Liver (tissue), 9 donors: ENCODE measurements around the gene MKNK1. TPM values are rescaled to one million over a fixed set of nuclear protein-coding genes. Genes with fewer than 3 reads are reported as not detected.

Source experiments
- DNase-seq: peaks from one replicate; pipeline ENCODE4 v3.0.0-alpha.2; 2017; ENCODE audit warnings: low spot score
- H3K27ac ChIP-seq, 2 donors: one replicate each; pipeline ENCODE4 v1.7.0; 2013; ENCODE audit warnings: inconsistent platforms in 2 of 2, low read length in 2 of 2, control low read depth in 1 of 2, low read depth in 1 of 2, mild to moderate bottlenecking in 1 of 2
- H3K27me3 ChIP-seq, 4 donors: one replicate each; pipeline versions ENCODE4 v1.6.1 to v1.7.0; 2013; ENCODE audit warnings: low read length in 3 of 4, inconsistent platforms in 1 of 4, mild to moderate bottlenecking in 1 of 4, moderate library complexity in 1 of 4; ENCODE audit not compliant: control insufficient read depth in 4 of 4, insufficient read depth in 4 of 4
- H3K36me3 ChIP-seq, 4 donors: one replicate each; pipeline versions ENCODE4 v1.6.1 to v1.7.0; 2013; ENCODE audit warnings: low read length in 3 of 4, mild to moderate bottlenecking in 3 of 4, low read depth in 1 of 4, moderate library complexity in 1 of 4; ENCODE audit not compliant: control insufficient read depth in 4 of 4, insufficient read depth in 3 of 4
- H3K4me1 ChIP-seq, 4 donors: one replicate each; pipeline versions ENCODE4 v1.6.1 to v1.7.0; 2013; ENCODE audit warnings: low read length in 3 of 4, mild to moderate bottlenecking in 3 of 4, moderate library complexity in 1 of 4; ENCODE audit not compliant: control insufficient read depth in 4 of 4, insufficient read depth in 4 of 4
- H3K4me3 ChIP-seq, 3 donors: one replicate each; pipeline versions ENCODE4 v1.6.1 to v1.7.0; 2013; ENCODE audit warnings: low read length in 3 of 3, control low read depth in 1 of 3, low read depth in 1 of 3, mild to moderate bottlenecking in 1 of 3
- H3K9ac ChIP-seq, 2 donors: one replicate each; pipeline ENCODE4 v1.7.0; 2013; ENCODE audit warnings: low read length in 2 of 2, mild to moderate bottlenecking in 2 of 2, moderate library complexity in 2 of 2, control low read depth in 1 of 2, low read depth in 1 of 2
- H3K9me3 ChIP-seq, 4 donors: one replicate each; pipeline versions ENCODE4 v1.6.1 to v1.7.0; 2013; ENCODE audit warnings: low read length in 3 of 4; ENCODE audit not compliant: control insufficient read depth in 4 of 4
- EGR1 ChIP-seq, 2 donors: IDR thresholded peaks; 2 replicates each; pipeline ENCODE4 v1.6.1; 2016 to 2018; ENCODE audit warnings: antibody characterized with exemption in 2 of 2, low read depth in 2 of 2
- FOXA1 ChIP-seq: IDR thresholded peaks from 2 replicates; pipeline ENCODE4 v1.6.1; 2016; ENCODE audit warnings: antibody characterized with exemption
- FOXA2 ChIP-seq: IDR thresholded peaks from 2 replicates; pipeline ENCODE4 v1.6.1; 2016; ENCODE audit warnings: antibody characterized with exemption
- GABPA ChIP-seq, 2 donors: IDR thresholded peaks in 1 of 2; conservative IDR thresholded peaks in 1 of 2; 2 replicates each; pipeline ENCODE4 v1.6.1; 2016; ENCODE audit warnings: antibody characterized with exemption in 2 of 2, mild to moderate bottlenecking in 1 of 2, moderate library complexity in 1 of 2
- HNF4A ChIP-seq, 2 donors: conservative IDR thresholded peaks; 2 replicates each; pipeline ENCODE4 v1.6.1; 2016; ENCODE audit warnings: antibody characterized with exemption in 2 of 2, mild to moderate bottlenecking in 2 of 2
- HNF4G ChIP-seq: IDR thresholded peaks from 2 replicates; pipeline ENCODE4 v1.6.1; 2016; ENCODE audit warnings: antibody characterized with exemption
- JUND ChIP-seq, 2 donors: IDR thresholded peaks; 2 replicates each; pipeline ENCODE4 v1.6.1; 2016; ENCODE audit warnings: antibody characterized with exemption in 2 of 2
- NR2F2 ChIP-seq: IDR thresholded peaks from 2 replicates; pipeline ENCODE4 v1.6.1; 2016; ENCODE audit warnings: antibody characterized with exemption
- RAD21 ChIP-seq, 2 donors: IDR thresholded peaks; 2 replicates each; pipeline ENCODE4 v1.6.1; 2016; ENCODE audit warnings: antibody characterized with exemption in 2 of 2, mild to moderate bottlenecking in 2 of 2
- RXRA ChIP-seq, 2 donors: IDR thresholded peaks; 2 replicates each; pipeline ENCODE4 v1.6.1; 2017 to 2018; ENCODE audit warnings: antibody characterized with exemption in 2 of 2, mild to moderate bottlenecking in 1 of 2
- SP1 ChIP-seq: IDR thresholded peaks from 2 replicates; pipeline ENCODE4 v1.6.1; 2018; ENCODE audit warnings: antibody characterized with exemption, mild to moderate bottlenecking
- TAF1 ChIP-seq: conservative IDR thresholded peaks from 2 replicates; pipeline ENCODE4 v1.6.1; 2016; ENCODE audit warnings: antibody characterized with exemption, mild to moderate bottlenecking
- YY1 ChIP-seq: IDR thresholded peaks from 2 replicates; pipeline ENCODE4 v1.6.1; 2016; ENCODE audit warnings: antibody characterized with exemption, mild to moderate bottlenecking
- WGBS: extraction: QIAGEN DNeasy Blood & Tissue Kit; methylation state at CpG from one replicate; pipeline ENCODE4 v1.1.7; 2013; 5-methylcytosine and 5-hydroxymethylcytosine counted together
- polyA plus RNA-seq, 2 donors: library from polyadenylated mRNA; stranded (reverse) in 1 of 2; unstranded in 1 of 2; fragments of 200-250 nt in 1 of 2; fragments of >200 nt in 1 of 2; fragmentation: Nextera tagmentation in 1 of 2; extraction: Ambion mirVana in 1 of 2; gene quantifications; one replicate each; pipeline versions ENCODE4 v1.2.1 to v1.2.3, GENCODE V29; 2013 to 2015
- total RNA-seq, 2 donors: library from RNA; depleted of rRNA; stranded (reverse); fragments of >200 nt; gene quantifications; one replicate each; pipeline ENCODE4 v1.2.3, GENCODE V29; 2014
- TF ChIP-seq, protein P1 (sequence below): IDR thresholded peaks from 2 replicates; pipeline ENCODE4 v1.6.1; 2016; ENCODE audit warnings: antibody characterized with exemption
- TF ChIP-seq, protein P2 (sequence below): fragments of 150-350 bp; IDR thresholded peaks from 2 replicates; pipeline ENCODE4 v1.5.1; 2017; ENCODE audit warnings: improper control_type of control experiment, low read depth, low read length; ENCODE audit not compliant: missing input control
- TF ChIP-seq, protein P3 (sequence below): IDR thresholded peaks from 2 replicates; pipeline ENCODE4 v1.6.1; 2016; ENCODE audit warnings: antibody characterized with exemption
- TF ChIP-seq, protein P4 (sequence below): IDR thresholded peaks from 2 replicates; pipeline ENCODE4 v1.6.1; 2016; ENCODE audit warnings: antibody characterized with exemption, mild to moderate bottlenecking
- donor health status: healthy.
- donor health status: healthy.
- donor health status: healthy.
- donor health status: healthy.
- donor health status: healthy.

MKNK1 gene
- total RNA-seq (10 to 100 TPM; 19.4 to 30.8 TPM), polyA plus RNA-seq (10 to 100 TPM; 10.2 to 17.3 TPM)

DNA sequence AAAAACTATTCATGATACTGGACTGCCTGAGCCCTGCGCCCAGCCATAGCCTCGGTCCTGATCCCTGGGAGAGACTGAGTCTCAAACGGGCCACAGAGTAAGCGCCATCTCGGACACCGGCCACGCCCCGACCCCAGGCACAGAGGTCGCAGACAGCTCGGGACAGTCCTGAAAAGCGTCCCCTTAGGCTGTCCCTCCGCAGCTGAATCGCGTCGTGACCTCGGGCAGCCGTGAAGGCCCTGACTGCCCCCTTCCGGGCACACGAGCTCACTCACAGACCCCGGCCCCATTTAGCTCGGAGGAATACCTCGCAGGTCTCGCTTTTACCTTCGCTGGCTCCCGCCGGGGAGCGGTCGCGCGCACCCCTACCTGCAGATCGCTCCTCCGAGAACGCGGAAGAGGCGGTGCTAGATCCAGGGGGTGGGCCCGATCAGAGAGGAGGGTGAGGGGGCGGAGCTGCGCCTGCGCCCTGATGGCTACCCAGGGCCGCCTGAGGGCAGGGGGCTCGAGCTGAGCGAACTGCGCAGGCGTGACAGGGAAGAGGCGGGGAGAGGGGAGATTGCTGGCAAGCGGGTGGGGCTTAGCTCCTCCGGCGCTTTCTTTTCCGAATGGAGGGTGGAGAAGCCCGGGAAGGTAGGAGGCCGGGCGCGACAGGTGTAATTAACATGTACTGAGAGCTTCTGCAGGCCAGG is at the start of gene MKNK1:
Gene MKNK1 (minus strand): TSS at position 411 of the 692 bp plus-strand sequence. CDS start 20,941 bp downstream, outside the sequence.
- Histone ChIP-seq H3K4me3 (peak within 1 kb of the TSS; percentile 69 to 87 (median 80)), H3K27ac (peak within 1 kb of the TSS; percentile 44 to 45), H3K9ac (peak within 1 kb of the TSS; percentile 50 to 70), H3K4me1 (peaks cover 0 to 16% (median 10%) of the 10 kb centered on the region in 4 donors), H3K36me3 (peaks cover 0 to 13% (median 11%) of the 10 kb centered on the region in 4 donors), H3K9me3 (no peaks in the 10 kb centered on the region), H3K27me3 (no peaks in the 10 kb centered on the region)
- WGBS = under 1% methylated on average over 53 of the region's 53 CpGs
- peak; percentile 98 for DNase-seq
- TF ChIP-seq, protein P1, sequence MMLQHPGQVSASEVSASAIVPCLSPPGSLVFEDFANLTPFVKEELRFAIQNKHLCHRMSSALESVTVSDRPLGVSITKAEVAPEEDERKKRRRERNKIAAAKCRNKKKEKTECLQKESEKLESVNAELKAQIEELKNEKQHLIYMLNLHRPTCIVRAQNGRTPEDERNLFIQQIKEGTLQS = no peak
- peak; percentile 47 to 53 for TF ChIP-seq RXRA (IDR thresholded peaks at IDR 0.05)
- peak; percentile 83 for TF ChIP-seq YY1
- TF ChIP-seq SP1 = peak; percentile 66
- TF ChIP-seq JUND (IDR thresholded peaks at IDR 0.05) = no peak
- TF ChIP-seq EGR1 (IDR thresholded peaks at IDR 0.05; ENCODE audit: low read depth in 2 of 2) = peak; percentile 70 to 75
- no peak for TF ChIP-seq TAF1
- TF ChIP-seq NR2F2 = peak; percentile 19
- TF ChIP-seq, protein P2, sequence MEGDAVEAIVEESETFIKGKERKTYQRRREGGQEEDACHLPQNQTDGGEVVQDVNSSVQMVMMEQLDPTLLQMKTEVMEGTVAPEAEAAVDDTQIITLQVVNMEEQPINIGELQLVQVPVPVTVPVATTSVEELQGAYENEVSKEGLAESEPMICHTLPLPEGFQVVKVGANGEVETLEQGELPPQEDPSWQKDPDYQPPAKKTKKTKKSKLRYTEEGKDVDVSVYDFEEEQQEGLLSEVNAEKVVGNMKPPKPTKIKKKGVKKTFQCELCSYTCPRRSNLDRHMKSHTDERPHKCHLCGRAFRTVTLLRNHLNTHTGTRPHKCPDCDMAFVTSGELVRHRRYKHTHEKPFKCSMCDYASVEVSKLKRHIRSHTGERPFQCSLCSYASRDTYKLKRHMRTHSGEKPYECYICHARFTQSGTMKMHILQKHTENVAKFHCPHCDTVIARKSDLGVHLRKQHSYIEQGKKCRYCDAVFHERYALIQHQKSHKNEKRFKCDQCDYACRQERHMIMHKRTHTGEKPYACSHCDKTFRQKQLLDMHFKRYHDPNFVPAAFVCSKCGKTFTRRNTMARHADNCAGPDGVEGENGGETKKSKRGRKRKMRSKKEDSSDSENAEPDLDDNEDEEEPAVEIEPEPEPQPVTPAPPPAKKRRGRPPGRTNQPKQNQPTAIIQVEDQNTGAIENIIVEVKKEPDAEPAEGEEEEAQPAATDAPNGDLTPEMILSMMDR = no peak
- peak in 1 of 2 donors; percentile 59 for TF ChIP-seq GABPA (IDR thresholded peaks at IDR 0.05 in 1 of 2, conservative IDR thresholded peaks at IDR 0.05 in 1 of 2)
- TF ChIP-seq RAD21 (IDR thresholded peaks at IDR 0.05) = peak in 1 of 2 donors; percentile 36
- TF ChIP-seq HNF4A (conservative IDR thresholded peaks at IDR 0.05) = peak; percentile 19 to 30
- TF ChIP-seq, protein P3, sequence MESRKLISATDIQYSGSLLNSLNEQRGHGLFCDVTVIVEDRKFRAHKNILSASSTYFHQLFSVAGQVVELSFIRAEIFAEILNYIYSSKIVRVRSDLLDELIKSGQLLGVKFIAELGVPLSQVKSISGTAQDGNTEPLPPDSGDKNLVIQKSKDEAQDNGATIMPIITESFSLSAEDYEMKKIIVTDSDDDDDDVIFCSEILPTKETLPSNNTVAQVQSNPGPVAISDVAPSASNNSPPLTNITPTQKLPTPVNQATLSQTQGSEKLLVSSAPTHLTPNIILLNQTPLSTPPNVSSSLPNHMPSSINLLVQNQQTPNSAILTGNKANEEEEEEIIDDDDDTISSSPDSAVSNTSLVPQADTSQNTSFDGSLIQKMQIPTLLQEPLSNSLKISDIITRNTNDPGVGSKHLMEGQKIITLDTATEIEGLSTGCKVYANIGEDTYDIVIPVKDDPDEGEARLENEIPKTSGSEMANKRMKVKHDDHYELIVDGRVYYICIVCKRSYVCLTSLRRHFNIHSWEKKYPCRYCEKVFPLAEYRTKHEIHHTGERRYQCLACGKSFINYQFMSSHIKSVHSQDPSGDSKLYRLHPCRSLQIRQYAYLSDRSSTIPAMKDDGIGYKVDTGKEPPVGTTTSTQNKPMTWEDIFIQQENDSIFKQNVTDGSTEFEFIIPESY = no peak

DNA sequence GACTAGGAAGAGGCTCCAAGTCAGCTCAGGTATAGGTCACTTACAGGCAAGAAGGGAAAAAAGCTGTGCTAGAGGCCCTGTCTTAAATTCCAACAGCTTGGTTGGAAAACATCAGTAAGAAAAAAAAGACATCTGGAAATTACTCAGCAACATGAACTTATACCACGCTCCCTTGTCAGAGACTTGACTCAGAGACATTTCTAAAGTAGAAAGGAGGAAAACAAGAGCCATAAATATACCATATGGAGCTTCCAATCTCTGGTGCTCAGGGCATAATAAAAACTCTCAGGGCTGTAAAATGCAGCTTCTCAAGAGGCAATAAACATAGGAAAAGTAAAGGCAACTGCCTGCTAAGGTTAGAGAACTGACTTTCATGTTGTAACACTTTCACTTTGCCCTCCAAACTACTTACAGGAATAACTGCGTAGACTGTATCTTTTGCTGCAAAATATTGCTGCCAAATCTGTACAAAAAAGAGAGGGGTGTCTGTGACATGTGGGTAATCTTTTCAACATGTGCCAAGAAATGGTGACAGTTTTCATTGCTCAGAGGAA is 49.4 kb upstream of the MKNK1 start:
- TF ChIP-seq FOXA1 (no peak), SP1 (no peak), EGR1 (IDR thresholded peaks at IDR 0.05; ENCODE audit: low read depth in 2 of 2) (no peak), FOXA2 (no peak), GABPA (IDR thresholded peaks at IDR 0.05 in 1 of 2, conservative IDR thresholded peaks at IDR 0.05 in 1 of 2) (no peak), RAD21 (IDR thresholded peaks at IDR 0.05) (no peak), NR2F2 (no peak), JUND (IDR thresholded peaks at IDR 0.05) (no peak), HNF4G (no peak), HNF4A (conservative IDR thresholded peaks at IDR 0.05) (no peak)
- TF ChIP-seq, protein P2 = no peak
- TF ChIP-seq, protein P4, sequence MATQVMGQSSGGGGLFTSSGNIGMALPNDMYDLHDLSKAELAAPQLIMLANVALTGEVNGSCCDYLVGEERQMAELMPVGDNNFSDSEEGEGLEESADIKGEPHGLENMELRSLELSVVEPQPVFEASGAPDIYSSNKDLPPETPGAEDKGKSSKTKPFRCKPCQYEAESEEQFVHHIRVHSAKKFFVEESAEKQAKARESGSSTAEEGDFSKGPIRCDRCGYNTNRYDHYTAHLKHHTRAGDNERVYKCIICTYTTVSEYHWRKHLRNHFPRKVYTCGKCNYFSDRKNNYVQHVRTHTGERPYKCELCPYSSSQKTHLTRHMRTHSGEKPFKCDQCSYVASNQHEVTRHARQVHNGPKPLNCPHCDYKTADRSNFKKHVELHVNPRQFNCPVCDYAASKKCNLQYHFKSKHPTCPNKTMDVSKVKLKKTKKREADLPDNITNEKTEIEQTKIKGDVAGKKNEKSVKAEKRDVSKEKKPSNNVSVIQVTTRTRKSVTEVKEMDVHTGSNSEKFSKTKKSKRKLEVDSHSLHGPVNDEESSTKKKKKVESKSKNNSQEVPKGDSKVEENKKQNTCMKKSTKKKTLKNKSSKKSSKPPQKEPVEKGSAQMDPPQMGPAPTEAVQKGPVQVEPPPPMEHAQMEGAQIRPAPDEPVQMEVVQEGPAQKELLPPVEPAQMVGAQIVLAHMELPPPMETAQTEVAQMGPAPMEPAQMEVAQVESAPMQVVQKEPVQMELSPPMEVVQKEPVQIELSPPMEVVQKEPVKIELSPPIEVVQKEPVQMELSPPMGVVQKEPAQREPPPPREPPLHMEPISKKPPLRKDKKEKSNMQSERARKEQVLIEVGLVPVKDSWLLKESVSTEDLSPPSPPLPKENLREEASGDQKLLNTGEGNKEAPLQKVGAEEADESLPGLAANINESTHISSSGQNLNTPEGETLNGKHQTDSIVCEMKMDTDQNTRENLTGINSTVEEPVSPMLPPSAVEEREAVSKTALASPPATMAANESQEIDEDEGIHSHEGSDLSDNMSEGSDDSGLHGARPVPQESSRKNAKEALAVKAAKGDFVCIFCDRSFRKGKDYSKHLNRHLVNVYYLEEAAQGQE = no peak
- TF ChIP-seq, protein P1 = no peak
- TF ChIP-seq, protein P3 = no peak
- no peak overlapping the region for H3K4me3 ChIP-seq
- WGBS = 85% methylated on average over 2 of the region's 2 CpGs
- H3K36me3 ChIP-seq = peaks cover 0 to 51% (median 42%) of the 10 kb centered on the region in 4 donors
- no peaks in the 10 kb centered on the region for H3K4me1 ChIP-seq
- H3K9ac ChIP-seq = no peak overlapping the region
- DNase-seq = no peak
- no peaks in the 10 kb centered on the region for H3K9me3 ChIP-seq
- H3K27ac ChIP-seq = no peak overlapping the region
- H3K27me3 ChIP-seq = no peaks in the 10 kb centered on the region
